Liver (tissue), 3 donors: ENCODE measurements around the gene DAPL1.

Experiments
- GABPA ChIP-seq, 2 donors: IDR thresholded peaks in 1 of 2; conservative IDR thresholded peaks in 1 of 2; 2 replicates each; pipeline ENCODE4 v1.6.1; 2016; ENCODE audit warnings: antibody characterized with exemption in 2 of 2, mild to moderate bottlenecking in 1 of 2, moderate library complexity in 1 of 2
- RAD21 ChIP-seq, 2 donors: IDR thresholded peaks; 2 replicates each; pipeline ENCODE4 v1.6.1; 2016; ENCODE audit warnings: antibody characterized with exemption in 2 of 2, mild to moderate bottlenecking in 2 of 2
- SP1 ChIP-seq: IDR thresholded peaks from 2 replicates; pipeline ENCODE4 v1.6.1; 2018; ENCODE audit warnings: antibody characterized with exemption, mild to moderate bottlenecking
- TAF1 ChIP-seq: conservative IDR thresholded peaks from 2 replicates; pipeline ENCODE4 v1.6.1; 2016; ENCODE audit warnings: antibody characterized with exemption, mild to moderate bottlenecking
- TF ChIP-seq, protein P1 (sequence below): fragments of 150-350 bp; IDR thresholded peaks from 2 replicates; pipeline ENCODE4 v1.5.1; 2017; ENCODE audit warnings: improper control_type of control experiment, low read depth, low read length; ENCODE audit not compliant: missing input control
- TF ChIP-seq, protein P2 (sequence below): IDR thresholded peaks from 2 replicates; pipeline ENCODE4 v1.6.1; 2016; ENCODE audit warnings: antibody characterized with exemption, mild to moderate bottlenecking
- TF ChIP-seq, protein P3 (sequence below): IDR thresholded peaks from 2 replicates; pipeline ENCODE4 v1.6.1; 2016; ENCODE audit warnings: antibody characterized with exemption
- donor health status: healthy.
- donor health status: healthy.

DNA sequence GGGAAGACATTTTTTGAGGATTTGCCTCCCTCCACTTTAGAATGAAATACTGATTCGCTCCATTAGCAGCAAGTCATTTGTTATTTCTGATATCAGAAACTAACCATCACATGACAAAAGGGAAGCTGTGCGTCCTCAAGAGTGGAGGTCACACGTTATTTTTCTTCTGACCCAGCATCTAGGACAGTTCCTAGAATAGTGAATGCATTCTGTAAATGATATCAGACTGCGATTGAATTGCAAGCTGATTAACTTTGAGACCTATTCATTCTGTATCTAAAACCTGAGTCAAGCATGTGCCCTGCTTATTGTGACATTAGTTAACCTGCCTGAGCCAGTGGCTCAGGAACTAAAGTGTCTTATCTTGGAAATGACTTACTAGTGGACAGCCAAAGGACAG lies 10.1 kb downstream of the DAPL1 start:
- no peak for TF ChIP-seq RAD21 (IDR thresholded peaks at IDR 0.05)
- TF ChIP-seq GABPA (IDR thresholded peaks at IDR 0.05 in 1 of 2, conservative IDR thresholded peaks at IDR 0.05 in 1 of 2): no peak
- TF ChIP-seq, protein P1, sequence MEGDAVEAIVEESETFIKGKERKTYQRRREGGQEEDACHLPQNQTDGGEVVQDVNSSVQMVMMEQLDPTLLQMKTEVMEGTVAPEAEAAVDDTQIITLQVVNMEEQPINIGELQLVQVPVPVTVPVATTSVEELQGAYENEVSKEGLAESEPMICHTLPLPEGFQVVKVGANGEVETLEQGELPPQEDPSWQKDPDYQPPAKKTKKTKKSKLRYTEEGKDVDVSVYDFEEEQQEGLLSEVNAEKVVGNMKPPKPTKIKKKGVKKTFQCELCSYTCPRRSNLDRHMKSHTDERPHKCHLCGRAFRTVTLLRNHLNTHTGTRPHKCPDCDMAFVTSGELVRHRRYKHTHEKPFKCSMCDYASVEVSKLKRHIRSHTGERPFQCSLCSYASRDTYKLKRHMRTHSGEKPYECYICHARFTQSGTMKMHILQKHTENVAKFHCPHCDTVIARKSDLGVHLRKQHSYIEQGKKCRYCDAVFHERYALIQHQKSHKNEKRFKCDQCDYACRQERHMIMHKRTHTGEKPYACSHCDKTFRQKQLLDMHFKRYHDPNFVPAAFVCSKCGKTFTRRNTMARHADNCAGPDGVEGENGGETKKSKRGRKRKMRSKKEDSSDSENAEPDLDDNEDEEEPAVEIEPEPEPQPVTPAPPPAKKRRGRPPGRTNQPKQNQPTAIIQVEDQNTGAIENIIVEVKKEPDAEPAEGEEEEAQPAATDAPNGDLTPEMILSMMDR: no peak
- TF ChIP-seq, protein P2, sequence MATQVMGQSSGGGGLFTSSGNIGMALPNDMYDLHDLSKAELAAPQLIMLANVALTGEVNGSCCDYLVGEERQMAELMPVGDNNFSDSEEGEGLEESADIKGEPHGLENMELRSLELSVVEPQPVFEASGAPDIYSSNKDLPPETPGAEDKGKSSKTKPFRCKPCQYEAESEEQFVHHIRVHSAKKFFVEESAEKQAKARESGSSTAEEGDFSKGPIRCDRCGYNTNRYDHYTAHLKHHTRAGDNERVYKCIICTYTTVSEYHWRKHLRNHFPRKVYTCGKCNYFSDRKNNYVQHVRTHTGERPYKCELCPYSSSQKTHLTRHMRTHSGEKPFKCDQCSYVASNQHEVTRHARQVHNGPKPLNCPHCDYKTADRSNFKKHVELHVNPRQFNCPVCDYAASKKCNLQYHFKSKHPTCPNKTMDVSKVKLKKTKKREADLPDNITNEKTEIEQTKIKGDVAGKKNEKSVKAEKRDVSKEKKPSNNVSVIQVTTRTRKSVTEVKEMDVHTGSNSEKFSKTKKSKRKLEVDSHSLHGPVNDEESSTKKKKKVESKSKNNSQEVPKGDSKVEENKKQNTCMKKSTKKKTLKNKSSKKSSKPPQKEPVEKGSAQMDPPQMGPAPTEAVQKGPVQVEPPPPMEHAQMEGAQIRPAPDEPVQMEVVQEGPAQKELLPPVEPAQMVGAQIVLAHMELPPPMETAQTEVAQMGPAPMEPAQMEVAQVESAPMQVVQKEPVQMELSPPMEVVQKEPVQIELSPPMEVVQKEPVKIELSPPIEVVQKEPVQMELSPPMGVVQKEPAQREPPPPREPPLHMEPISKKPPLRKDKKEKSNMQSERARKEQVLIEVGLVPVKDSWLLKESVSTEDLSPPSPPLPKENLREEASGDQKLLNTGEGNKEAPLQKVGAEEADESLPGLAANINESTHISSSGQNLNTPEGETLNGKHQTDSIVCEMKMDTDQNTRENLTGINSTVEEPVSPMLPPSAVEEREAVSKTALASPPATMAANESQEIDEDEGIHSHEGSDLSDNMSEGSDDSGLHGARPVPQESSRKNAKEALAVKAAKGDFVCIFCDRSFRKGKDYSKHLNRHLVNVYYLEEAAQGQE: no peak
- TF ChIP-seq, protein P3, sequence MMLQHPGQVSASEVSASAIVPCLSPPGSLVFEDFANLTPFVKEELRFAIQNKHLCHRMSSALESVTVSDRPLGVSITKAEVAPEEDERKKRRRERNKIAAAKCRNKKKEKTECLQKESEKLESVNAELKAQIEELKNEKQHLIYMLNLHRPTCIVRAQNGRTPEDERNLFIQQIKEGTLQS: no peak
- no peak for TF ChIP-seq TAF1
- TF ChIP-seq SP1: no peak
